Spinal cord (tissue), 10 donors: ENCODE results near the gene TMEM117. TPM values are rescaled to one million over a fixed set of nuclear protein-coding genes. Genes with fewer than 3 reads are reported as not detected.

ENCODE experiments used
- DNase-seq, 6 donors: peaks; one replicate each; pipeline versions ENCODE4 v3.0.0 to v3.0.0-alpha.2; 2013 to 2015; ENCODE audit warnings: low spot score in 6 of 6, low read depth in 4 of 6
- H3K27ac ChIP-seq: one replicate; pipeline ENCODE4 v1.5.1; 2013; ENCODE audit warnings: low read depth, low read length, control low read depth
- H3K27me3 ChIP-seq: one replicate; pipeline ENCODE4 v1.6.1; 2013; ENCODE audit warnings: low read length; ENCODE audit not compliant: control insufficient read depth, insufficient read depth
- H3K36me3 ChIP-seq: one replicate; pipeline ENCODE4 v1.6.1; 2013; ENCODE audit warnings: low read length; ENCODE audit not compliant: control insufficient read depth, insufficient read depth
- H3K4me1 ChIP-seq: one replicate; pipeline ENCODE4 v1.6.1; 2013; ENCODE audit warnings: low read length; ENCODE audit not compliant: control insufficient read depth, insufficient read depth
- H3K4me3 ChIP-seq: one replicate; pipeline ENCODE4 v1.5.1; 2013; ENCODE audit warnings: low read depth, low read length, control low read depth
- H3K9me3 ChIP-seq: one replicate; pipeline ENCODE4 v1.6.1; 2013; ENCODE audit warnings: low read length; ENCODE audit not compliant: control insufficient read depth, insufficient read depth
- whole genome bisulfite sequencing: methylation state at CpG from one replicate; pipeline ENCODE4 v1.1.5; 2013; ENCODE audit warnings: missing lambda C conversion rate; ENCODE audit not compliant: insufficient coverage; 5-methylcytosine and 5-hydroxymethylcytosine counted together
- long read RNA-seq, 4 donors: transcript quantifications; one replicate each; lab custom pipeline, GENCODE V29; 2026
- polyA plus RNA-seq, 2 donors: library from polyadenylated mRNA; unstranded; fragments of 120-200 nt; gene quantifications; one replicate each; pipeline ENCODE4 v1.2.1, GENCODE V29; 2013; ENCODE audit not compliant: insufficient read length in 2 of 2
- total RNA-seq, 2 donors: library from RNA; depleted of rRNA in 1 of 2; stranded (reverse); fragments of 120-200 nt in 1 of 2; fragments of >200 nt in 1 of 2; gene quantifications; one replicate each; pipeline versions ENCODE4 v1.2.3 to v1.2.4, GENCODE V29; 2013 to 2014
- donor health status: healthy.

TMEM117 gene
- total RNA-seq (10 to 100 TPM; 30.4 to 52.8 TPM), polyA plus RNA-seq (10 to 100 TPM; 14.7 to 15.8 TPM)
- long read RNA-seq, donor 1, partial matches to known transcripts: 0 of 3 reads
- long read RNA-seq, donor 1, other reads (novel, unspliced or antisense): 0 of 3 reads
- long read RNA-seq, donor 2, partial matches to known transcripts: 0 of 1 reads
- long read RNA-seq, donor 2, other reads (novel, unspliced or antisense): 0 of 1 reads
- long read RNA-seq, donor 3, partial matches to known transcripts: 0 of 3 reads
- long read RNA-seq, donor 3, other reads (novel, unspliced or antisense): 0 of 3 reads
- long read RNA-seq, donor 4: 0 reads

DNA sequence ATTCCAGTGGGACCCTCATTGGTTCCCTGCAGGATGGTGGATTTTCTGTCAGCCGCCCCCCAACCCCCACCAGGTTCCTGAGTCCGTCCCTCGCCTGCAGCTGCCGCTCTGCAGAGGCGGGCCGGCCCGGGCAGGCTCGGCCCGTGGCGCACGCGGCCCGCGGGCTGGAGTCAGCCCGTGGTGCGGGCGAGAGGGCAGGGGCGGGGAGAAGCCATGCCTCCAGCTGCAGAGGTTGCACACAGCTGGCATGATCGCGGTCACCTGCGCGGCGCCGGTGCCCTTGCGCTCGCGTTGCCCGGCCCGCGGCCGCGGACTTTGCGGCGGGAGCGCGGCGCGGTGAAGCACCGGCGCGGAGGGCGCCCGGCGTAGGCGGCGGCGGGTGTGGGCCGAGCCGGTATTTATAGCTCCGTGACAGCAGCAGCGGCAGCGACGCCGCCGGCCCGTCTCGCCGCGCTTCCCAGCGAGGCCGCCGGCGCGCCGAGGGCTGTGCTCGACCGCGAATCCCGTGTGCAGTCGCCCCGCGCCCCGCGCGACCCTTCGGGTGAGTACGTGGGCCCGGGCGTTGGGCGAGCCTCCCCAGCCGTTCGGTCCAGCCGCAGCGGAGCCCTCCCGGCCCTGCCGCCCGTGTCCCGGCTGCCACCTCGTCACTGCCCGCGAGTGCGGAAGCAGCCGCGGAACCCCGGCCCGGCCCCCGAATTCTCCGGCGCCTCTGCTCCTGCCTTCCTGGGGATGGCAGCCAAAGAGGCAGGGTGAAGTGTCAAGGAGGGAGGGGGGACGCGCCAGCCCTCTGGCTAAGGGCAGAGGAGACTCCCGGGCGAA, at the start of gene TMEM117:
TMEM117 (plus strand) TSS at position 426 of the 819 bp plus-strand sequence.
- Histone ChIP-seq H3K36me3 (no peaks in the 10 kb centered on the region), H3K27ac (peak within 1 kb of the TSS; percentile 84), H3K9me3 (no peaks in the 10 kb centered on the region), H3K4me3 (peak within 1 kb of the TSS; percentile 64), H3K27me3 (no peaks in the 10 kb centered on the region), H3K4me1 (no peaks in the 10 kb centered on the region)
- under 1% methylated on average over 102 of the region's 103 CpGs for WGBS
- DNase-seq: peak; percentile 40 to 84 (median 58)

DNA sequence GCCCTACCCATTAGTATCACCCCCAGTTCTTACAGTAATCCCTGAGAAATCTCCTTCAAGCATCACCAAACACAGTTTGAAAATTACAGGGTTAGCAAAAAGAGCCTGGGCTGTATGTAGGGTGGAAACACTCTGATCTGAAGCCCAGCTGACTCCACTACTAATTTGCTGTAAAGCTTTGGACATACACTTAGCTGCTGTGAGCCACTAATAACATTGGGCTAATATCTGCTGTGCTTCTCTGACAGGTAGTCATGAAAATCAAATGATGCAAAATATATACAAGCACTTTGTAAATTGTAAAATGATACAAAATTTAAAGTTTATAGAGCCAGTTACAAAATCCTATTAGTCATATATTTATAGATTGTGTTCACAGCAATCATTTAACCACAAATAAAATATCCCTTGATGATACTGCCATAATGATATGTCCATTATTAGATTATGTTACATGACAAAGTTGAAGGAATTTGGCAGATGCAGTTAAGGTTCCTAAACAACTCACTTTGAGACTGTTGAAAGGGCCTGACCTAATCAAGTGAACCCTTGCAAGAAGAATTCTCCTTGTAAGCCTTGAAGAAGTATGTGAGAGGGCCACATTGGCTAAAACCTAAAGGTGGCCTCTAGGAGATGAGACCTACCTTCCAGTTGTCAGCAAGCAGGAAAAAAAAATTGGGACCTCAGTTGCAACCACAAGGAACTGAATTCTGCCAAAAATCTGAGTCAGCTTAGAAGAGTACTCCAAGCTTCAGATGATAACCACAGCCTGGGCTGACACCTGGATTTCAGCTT, 48.8 kb upstream of the TMEM117 start:
- Histone ChIP-seq H3K27ac (no peak overlapping the region), H3K36me3 (no peaks in the 10 kb centered on the region), H3K27me3 (no peaks in the 10 kb centered on the region), H3K4me3 (no peak overlapping the region), H3K4me1 (no peaks in the 10 kb centered on the region), H3K9me3 (no peaks in the 10 kb centered on the region)
- no peak for DNase-seq

- no peaks in the 10 kb centered on the region for H3K4me1 ChIP-seq
- H3K9me3 ChIP-seq: no peaks in the 10 kb centered on the region
- peaks cover 4% of the 10 kb centered on the region for H3K36me3 ChIP-seq
- peak in 3 of 6 donors; percentile 7 to 65 (median 31) for DNase-seq
- H3K27me3 ChIP-seq: no peaks in the 10 kb centered on the region
- no peak overlapping the region for H3K4me3 ChIP-seq
- H3K27ac ChIP-seq: no peak overlapping the region
Observed at GRCh38 chr12:43789941-43790340, 45.9 kb upstream of the TMEM117 start.

GRCh38 chr12:43795716-43796280, 40.1 kb upstream of the TMEM117 start:
- no CpG with 5 or more reads among the region's 2 CpGs for WGBS
- H3K4me3 ChIP-seq: no peak overlapping the region
- no peaks in the 10 kb centered on the region for H3K4me1 ChIP-seq
- H3K27ac ChIP-seq: no peak overlapping the region
- no peak for DNase-seq
- H3K27me3 ChIP-seq: no peaks in the 10 kb centered on the region
- H3K9me3 ChIP-seq: no peaks in the 10 kb centered on the region
- H3K36me3 ChIP-seq: peaks cover 6% of the 10 kb centered on the region

DNA sequence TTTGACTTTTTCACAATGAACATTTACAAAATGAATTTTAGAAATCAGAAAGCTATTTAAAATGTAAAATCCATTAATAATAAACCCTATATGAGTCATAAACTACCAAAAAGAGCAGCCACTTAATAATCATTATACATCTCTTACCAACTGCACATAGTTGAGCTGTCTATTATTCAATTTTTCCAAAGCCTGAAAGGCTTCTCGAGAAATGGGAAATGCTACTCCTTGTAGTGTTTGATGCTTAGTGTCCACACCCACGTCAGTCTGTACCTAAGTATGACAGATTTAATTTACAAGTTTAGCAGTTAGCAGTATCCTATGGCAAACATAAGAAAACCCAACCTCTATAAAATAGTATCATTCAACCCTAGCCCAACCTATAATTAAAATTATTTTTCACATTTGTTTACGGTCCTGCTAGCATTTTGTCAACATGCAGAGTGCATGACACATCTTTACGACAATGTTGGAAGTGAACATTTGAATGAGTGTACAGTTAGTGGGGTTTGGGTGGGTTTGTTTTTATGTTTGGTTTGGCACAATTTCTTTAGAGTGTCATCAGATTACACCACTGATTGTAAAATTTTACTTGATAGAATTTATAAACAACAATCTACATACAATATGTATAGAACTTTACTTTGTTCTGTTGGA, 38.2 kb upstream of the TMEM117 start:
- no peaks in the 10 kb centered on the region for H3K27me3 ChIP-seq
- no peak overlapping the region for H3K4me3 ChIP-seq
- WGBS: no CpG with 5 or more reads among the region's 4 CpGs
- H3K4me1 ChIP-seq: no peaks in the 10 kb centered on the region
- DNase-seq: no peak
- H3K36me3 ChIP-seq: peaks cover 11% of the 10 kb centered on the region
- H3K9me3 ChIP-seq: no peaks in the 10 kb centered on the region
- H3K27ac ChIP-seq: no peak overlapping the region

DNA sequence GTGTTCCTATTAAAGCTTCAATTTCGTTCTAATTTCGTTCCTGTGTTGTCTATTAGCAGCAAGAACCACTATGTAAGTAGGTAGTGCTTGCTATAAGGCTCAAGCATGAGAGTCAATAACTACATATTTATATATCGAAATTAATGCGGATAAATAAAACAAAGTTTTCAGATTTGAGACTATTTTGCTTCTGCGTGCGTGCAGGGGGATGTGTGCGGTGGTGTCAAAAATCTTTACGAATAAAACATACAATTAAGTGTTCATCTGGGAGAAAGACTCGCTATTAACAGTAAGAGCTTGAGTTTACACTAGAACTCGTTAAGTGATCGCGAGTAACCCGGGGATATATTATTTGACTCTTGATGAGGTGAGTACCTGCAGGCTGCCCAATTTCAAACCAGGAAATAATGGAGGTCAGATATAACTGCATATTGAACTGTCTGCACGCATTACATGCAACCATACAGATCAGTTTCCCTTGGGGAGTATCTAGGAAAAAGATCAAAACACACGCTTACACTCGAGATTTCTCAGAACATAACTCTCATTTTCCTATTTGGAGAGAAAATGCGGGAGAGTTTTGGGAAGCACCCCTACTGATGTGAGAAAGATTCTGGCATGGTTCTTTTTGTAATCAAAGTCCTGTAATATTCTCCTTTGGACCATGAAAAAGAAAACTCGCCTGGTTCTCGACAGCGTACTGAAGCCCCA, 30.6 kb upstream of the TMEM117 start:
- Histone ChIP-seq H3K4me1 (no peaks in the 10 kb centered on the region), H3K36me3 (peaks cover 7% of the 10 kb centered on the region), H3K9me3 (no peaks in the 10 kb centered on the region), H3K27ac (peak overlapping the region; percentile 89), H3K27me3 (no peaks in the 10 kb centered on the region), H3K4me3 (peak overlapping the region; percentile 84)
- WGBS: 0% methylated on average over 7 of the region's 20 CpGs
- DNase-seq: peak in 3 of 6 donors; percentile 7 to 49 (median 47)

- Histone ChIP-seq H3K4me3 (peak within 1 kb of the TSS; percentile 84), H3K27ac (peak within 1 kb of the TSS; percentile 98), H3K36me3 (peaks cover 3% of the 10 kb centered on the region), H3K27me3 (no peaks in the 10 kb centered on the region), H3K9me3 (no peaks in the 10 kb centered on the region), H3K4me1 (no peaks in the 10 kb centered on the region)
- peak; percentile 64 to 95 (median 82) for DNase-seq
- 0% methylated on average over 86 of the region's 89 CpGs for WGBS
Observed at GRCh38 chr12:43805860-43806736, 29.8 kb upstream of the TMEM117 start, which contains the start of gene TWF1. TSS of gene TWF1 (minus strand) at chr12:43806317. CDS start at chr12:43806245, 72 bp downstream.

- peaks cover 1% of the 10 kb centered on the region for H3K36me3 ChIP-seq
- peak in 1 of 6 donors; percentile 14 for DNase-seq
- peak overlapping the region; percentile 98 for H3K27ac ChIP-seq
- WGBS: 0% methylated on average over 1 of the region's 3 CpGs
- peak overlapping the region; percentile 84 for H3K4me3 ChIP-seq
- H3K4me1 ChIP-seq: no peaks in the 10 kb centered on the region
- no peaks in the 10 kb centered on the region for H3K27me3 ChIP-seq
- no peaks in the 10 kb centered on the region for H3K9me3 ChIP-seq
Observed at GRCh38 chr12:43806737-43807072, 29.2 kb upstream of the TMEM117 start.
